ENCODE results near the gene GARRE1.

DNA sequence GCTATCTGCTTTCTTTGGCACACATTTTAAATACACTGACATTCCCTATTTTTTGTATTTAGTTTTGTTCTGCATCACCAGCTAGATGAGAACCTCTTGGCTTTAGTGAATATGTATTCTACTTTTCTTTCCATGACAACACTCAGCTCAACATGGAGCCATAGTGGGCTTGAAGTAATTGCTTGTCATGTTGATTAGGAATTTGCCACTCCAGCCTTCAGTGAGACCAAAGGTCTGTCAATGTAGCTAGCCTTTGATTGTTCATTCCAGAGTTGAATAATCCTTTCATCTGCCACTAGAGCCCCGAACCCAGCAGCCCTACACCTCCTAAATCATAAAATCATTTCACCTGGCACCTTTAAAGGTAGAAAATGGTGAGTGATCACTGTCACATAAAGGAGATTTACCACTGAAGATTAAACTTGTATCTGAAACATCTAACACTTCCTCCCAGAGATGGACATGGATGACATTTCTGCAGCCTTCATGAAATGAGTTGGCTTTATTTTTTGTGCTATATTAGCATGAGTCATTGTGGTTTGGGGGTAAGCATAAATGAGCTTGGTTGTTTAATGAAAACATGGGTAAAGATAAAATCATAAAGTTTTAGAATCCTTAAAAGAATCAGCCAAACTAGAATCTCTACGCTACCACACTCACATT, 29.2 kb upstream of the GARRE1 start:
- TF ChIP-seq TAF1 (IDR thresholded peaks at IDR 0.05; ENCODE audit: borderline replicate concordance, insufficient read depth, low read length) (no peak), POLR2AphosphoS5 (IDR thresholded peaks at IDR 0.05; ENCODE audit: low read depth, low read length) (no peak), SIN3A (IDR thresholded peaks at IDR 0.05; ENCODE audit: borderline replicate concordance, insufficient read depth, low read length) (no peak), FOXP2 (optimal IDR thresholded peaks at IDR 0.05; ENCODE audit: borderline replicate concordance, extremely low read depth, extremely low read length, insufficient read depth) (no peak)
- TF ChIP-seq, protein P1, sequence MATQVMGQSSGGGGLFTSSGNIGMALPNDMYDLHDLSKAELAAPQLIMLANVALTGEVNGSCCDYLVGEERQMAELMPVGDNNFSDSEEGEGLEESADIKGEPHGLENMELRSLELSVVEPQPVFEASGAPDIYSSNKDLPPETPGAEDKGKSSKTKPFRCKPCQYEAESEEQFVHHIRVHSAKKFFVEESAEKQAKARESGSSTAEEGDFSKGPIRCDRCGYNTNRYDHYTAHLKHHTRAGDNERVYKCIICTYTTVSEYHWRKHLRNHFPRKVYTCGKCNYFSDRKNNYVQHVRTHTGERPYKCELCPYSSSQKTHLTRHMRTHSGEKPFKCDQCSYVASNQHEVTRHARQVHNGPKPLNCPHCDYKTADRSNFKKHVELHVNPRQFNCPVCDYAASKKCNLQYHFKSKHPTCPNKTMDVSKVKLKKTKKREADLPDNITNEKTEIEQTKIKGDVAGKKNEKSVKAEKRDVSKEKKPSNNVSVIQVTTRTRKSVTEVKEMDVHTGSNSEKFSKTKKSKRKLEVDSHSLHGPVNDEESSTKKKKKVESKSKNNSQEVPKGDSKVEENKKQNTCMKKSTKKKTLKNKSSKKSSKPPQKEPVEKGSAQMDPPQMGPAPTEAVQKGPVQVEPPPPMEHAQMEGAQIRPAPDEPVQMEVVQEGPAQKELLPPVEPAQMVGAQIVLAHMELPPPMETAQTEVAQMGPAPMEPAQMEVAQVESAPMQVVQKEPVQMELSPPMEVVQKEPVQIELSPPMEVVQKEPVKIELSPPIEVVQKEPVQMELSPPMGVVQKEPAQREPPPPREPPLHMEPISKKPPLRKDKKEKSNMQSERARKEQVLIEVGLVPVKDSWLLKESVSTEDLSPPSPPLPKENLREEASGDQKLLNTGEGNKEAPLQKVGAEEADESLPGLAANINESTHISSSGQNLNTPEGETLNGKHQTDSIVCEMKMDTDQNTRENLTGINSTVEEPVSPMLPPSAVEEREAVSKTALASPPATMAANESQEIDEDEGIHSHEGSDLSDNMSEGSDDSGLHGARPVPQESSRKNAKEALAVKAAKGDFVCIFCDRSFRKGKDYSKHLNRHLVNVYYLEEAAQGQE (IDR thresholded peaks at IDR 0.05; ENCODE audit: insufficient read depth in 1 of 2, low read depth in 2 of 2, low read length in 2 of 2): no peak

Measured in PFSK-1 (cell line).